ENCODE results near the gene TCERG1L. TPM values are rescaled to one million over a fixed set of nuclear protein-coding genes. Genes with fewer than 3 reads are reported as not detected.

Gene TCERG1L
- total and polyA plus RNA-seq, 5 donors from 2014 or later = not detected

GRCh38 chr10:131274883-131275282 is 36.6 kb downstream of the TCERG1L start:
- no peaks in the 10 kb centered on the region for H3K9me3 ChIP-seq (ENCODE audit: control insufficient read depth in 2 of 2, low read length in 2 of 2)
- Mint-ChIP-seq H3K27ac (no peak overlapping the region), H3K4me3 (no peak overlapping the region), H3K9me3 (no peaks in the 10 kb centered on the region), H3K4me1 (no peaks in the 10 kb centered on the region), H3K36me3 (no peaks in the 10 kb centered on the region), H3K27me3 (no peaks in the 10 kb centered on the region)
- no peak for ATAC-seq (ENCODE audit: low read depth in 2 of 2)
- no peak overlapping the region for H3K4me3 ChIP-seq (ENCODE audit: low read depth, low read length)
- H3K4me1 ChIP-seq (ENCODE audit: control insufficient read depth, insufficient read depth, low read length, poor library complexity, severe bottlenecking) = no peaks in the 10 kb centered on the region
- DNase-seq = no peak
- no peaks in the 10 kb centered on the region for H3K27me3 ChIP-seq (ENCODE audit: control insufficient read depth, insufficient read depth, low read length)
- H3K36me3 ChIP-seq (ENCODE audit: control insufficient read depth, insufficient read depth, low read length) = no peaks in the 10 kb centered on the region
- no peak overlapping the region for H3K27ac ChIP-seq (ENCODE audit: insufficient read depth, low read length, poor library complexity, severe bottlenecking)

- Histone ChIP-seq H3K27me3 (ENCODE audit: control insufficient read depth, insufficient read depth, low read length) (no peaks in the 10 kb centered on the region), H3K4me3 (ENCODE audit: low read depth, low read length) (no peak overlapping the region), H3K9me3 (ENCODE audit: control insufficient read depth in 2 of 2, low read length in 2 of 2) (no peaks in the 10 kb centered on the region), H3K4me1 (ENCODE audit: control insufficient read depth, insufficient read depth, low read length, poor library complexity, severe bottlenecking) (no peaks in the 10 kb centered on the region), H3K27ac (ENCODE audit: insufficient read depth, low read length, poor library complexity, severe bottlenecking) (no peak overlapping the region), H3K36me3 (ENCODE audit: control insufficient read depth, insufficient read depth, low read length) (no peaks in the 10 kb centered on the region)
- ATAC-seq (ENCODE audit: low read depth in 2 of 2) (no peak), DNase-seq (no peak)
- no peak overlapping the region for H3K27ac Mint-ChIP-seq
- no peaks in the 10 kb centered on the region for H3K27me3 Mint-ChIP-seq
- H3K4me3 Mint-ChIP-seq = no peak overlapping the region
- no peaks in the 10 kb centered on the region for H3K9me3 Mint-ChIP-seq
- H3K4me1 Mint-ChIP-seq = no peaks in the 10 kb centered on the region
- no peaks in the 10 kb centered on the region for H3K36me3 Mint-ChIP-seq
These were observed 37.2 kb downstream of the TCERG1L start for GRCh38 chr10:131274133-131274880.

GRCh38 chr10:131273476-131273875 is 38.0 kb downstream of the TCERG1L start:
- ATAC-seq (ENCODE audit: low read depth in 2 of 2) (no peak), DNase-seq (no peak)
- H3K27ac Mint-ChIP-seq = no peak overlapping the region
- Histone ChIP-seq H3K4me3 (ENCODE audit: low read depth, low read length) (no peak overlapping the region), H3K9me3 (ENCODE audit: control insufficient read depth in 2 of 2, low read length in 2 of 2) (no peaks in the 10 kb centered on the region), H3K36me3 (ENCODE audit: control insufficient read depth, insufficient read depth, low read length) (no peaks in the 10 kb centered on the region), H3K27ac (ENCODE audit: insufficient read depth, low read length, poor library complexity, severe bottlenecking) (no peak overlapping the region), H3K4me1 (ENCODE audit: control insufficient read depth, insufficient read depth, low read length, poor library complexity, severe bottlenecking) (no peaks in the 10 kb centered on the region), H3K27me3 (ENCODE audit: control insufficient read depth, insufficient read depth, low read length) (no peaks in the 10 kb centered on the region)
- H3K4me3 Mint-ChIP-seq = no peak overlapping the region
- H3K4me1 Mint-ChIP-seq = no peaks in the 10 kb centered on the region
- no peaks in the 10 kb centered on the region for H3K27me3 Mint-ChIP-seq
- no peaks in the 10 kb centered on the region for H3K36me3 Mint-ChIP-seq
- no peaks in the 10 kb centered on the region for H3K9me3 Mint-ChIP-seq

- no peak overlapping the region for H3K4me3 Mint-ChIP-seq
- no peak overlapping the region for H3K4me3 ChIP-seq (ENCODE audit: low read depth, low read length)
- H3K36me3 Mint-ChIP-seq = no peaks in the 10 kb centered on the region
- DNase-seq (no peak), ATAC-seq (ENCODE audit: low read depth in 2 of 2) (no peak)
- H3K9me3 ChIP-seq (ENCODE audit: control insufficient read depth in 2 of 2, low read length in 2 of 2) = no peaks in the 10 kb centered on the region
- no peaks in the 10 kb centered on the region for H3K36me3 ChIP-seq (ENCODE audit: control insufficient read depth, insufficient read depth, low read length)
- H3K4me1 Mint-ChIP-seq = no peaks in the 10 kb centered on the region
- H3K4me1 ChIP-seq (ENCODE audit: control insufficient read depth, insufficient read depth, low read length, poor library complexity, severe bottlenecking) = no peaks in the 10 kb centered on the region
- no peak overlapping the region for H3K27ac Mint-ChIP-seq
- no peak overlapping the region for H3K27ac ChIP-seq (ENCODE audit: insufficient read depth, low read length, poor library complexity, severe bottlenecking)
- H3K9me3 Mint-ChIP-seq = no peaks in the 10 kb centered on the region
- no peaks in the 10 kb centered on the region for H3K27me3 Mint-ChIP-seq
- H3K27me3 ChIP-seq (ENCODE audit: control insufficient read depth, insufficient read depth, low read length) = no peaks in the 10 kb centered on the region
These were observed 38.5 kb downstream of the TCERG1L start for GRCh38 chr10:131272897-131273451.

- no peaks in the 10 kb centered on the region for H3K4me1 Mint-ChIP-seq
- Histone ChIP-seq H3K27me3 (ENCODE audit: control insufficient read depth, insufficient read depth, low read length) (no peaks in the 10 kb centered on the region), H3K4me3 (ENCODE audit: low read depth, low read length) (no peak overlapping the region), H3K27ac (ENCODE audit: insufficient read depth, low read length, poor library complexity, severe bottlenecking) (no peak overlapping the region), H3K4me1 (ENCODE audit: control insufficient read depth, insufficient read depth, low read length, poor library complexity, severe bottlenecking) (no peaks in the 10 kb centered on the region), H3K36me3 (ENCODE audit: control insufficient read depth, insufficient read depth, low read length) (no peaks in the 10 kb centered on the region), H3K9me3 (ENCODE audit: control insufficient read depth in 2 of 2, low read length in 2 of 2) (no peaks in the 10 kb centered on the region)
- ATAC-seq (ENCODE audit: low read depth in 2 of 2) = no peak
- no peaks in the 10 kb centered on the region for H3K27me3 Mint-ChIP-seq
- no peak for DNase-seq
- no peak overlapping the region for H3K27ac Mint-ChIP-seq
- H3K36me3 Mint-ChIP-seq = no peaks in the 10 kb centered on the region
- H3K9me3 Mint-ChIP-seq = no peaks in the 10 kb centered on the region
- H3K4me3 Mint-ChIP-seq = no peak overlapping the region
These were observed 39.6 kb downstream of the TCERG1L start for GRCh38 chr10:131271966-131272365.

- Histone ChIP-seq H3K36me3 (ENCODE audit: control insufficient read depth, insufficient read depth, low read length) (no peaks in the 10 kb centered on the region), H3K27ac (ENCODE audit: insufficient read depth, low read length, poor library complexity, severe bottlenecking) (no peak overlapping the region), H3K4me1 (ENCODE audit: control insufficient read depth, insufficient read depth, low read length, poor library complexity, severe bottlenecking) (no peaks in the 10 kb centered on the region), H3K27me3 (ENCODE audit: control insufficient read depth, insufficient read depth, low read length) (no peaks in the 10 kb centered on the region), H3K9me3 (ENCODE audit: control insufficient read depth in 2 of 2, low read length in 2 of 2) (no peaks in the 10 kb centered on the region), H3K4me3 (ENCODE audit: low read depth, low read length) (no peak overlapping the region)
- Mint-ChIP-seq H3K4me3 (no peak overlapping the region), H3K27ac (no peak overlapping the region), H3K36me3 (no peaks in the 10 kb centered on the region), H3K27me3 (no peaks in the 10 kb centered on the region), H3K4me1 (no peaks in the 10 kb centered on the region), H3K9me3 (no peaks in the 10 kb centered on the region)
- DNase-seq (no peak), ATAC-seq (ENCODE audit: low read depth in 2 of 2) (no peak)
These were observed 40.2 kb downstream of the TCERG1L start for GRCh38 chr10:131271195-131271880.

- no peak for DNase-seq
- H3K9me3 ChIP-seq (ENCODE audit: control insufficient read depth in 2 of 2, low read length in 2 of 2) = no peaks in the 10 kb centered on the region
- ATAC-seq (ENCODE audit: low read depth in 2 of 2) = no peak
- H3K4me1 ChIP-seq (ENCODE audit: control insufficient read depth, insufficient read depth, low read length, poor library complexity, severe bottlenecking) = no peaks in the 10 kb centered on the region
- no peaks in the 10 kb centered on the region for H3K27me3 Mint-ChIP-seq
- H3K4me3 Mint-ChIP-seq = no peak overlapping the region
- H3K36me3 ChIP-seq (ENCODE audit: control insufficient read depth, insufficient read depth, low read length) = no peaks in the 10 kb centered on the region
- no peaks in the 10 kb centered on the region for H3K9me3 Mint-ChIP-seq
- H3K4me1 Mint-ChIP-seq = no peaks in the 10 kb centered on the region
- no peak overlapping the region for H3K27ac ChIP-seq (ENCODE audit: insufficient read depth, low read length, poor library complexity, severe bottlenecking)
- no peak overlapping the region for H3K4me3 ChIP-seq (ENCODE audit: low read depth, low read length)
- no peak overlapping the region for H3K27ac Mint-ChIP-seq
- H3K27me3 ChIP-seq (ENCODE audit: control insufficient read depth, insufficient read depth, low read length) = no peaks in the 10 kb centered on the region
- no peaks in the 10 kb centered on the region for H3K36me3 Mint-ChIP-seq
These were observed 40.9 kb downstream of the TCERG1L start for GRCh38 chr10:131270461-131271190.
